ENCODE data around the gene CADM1.

DNA sequence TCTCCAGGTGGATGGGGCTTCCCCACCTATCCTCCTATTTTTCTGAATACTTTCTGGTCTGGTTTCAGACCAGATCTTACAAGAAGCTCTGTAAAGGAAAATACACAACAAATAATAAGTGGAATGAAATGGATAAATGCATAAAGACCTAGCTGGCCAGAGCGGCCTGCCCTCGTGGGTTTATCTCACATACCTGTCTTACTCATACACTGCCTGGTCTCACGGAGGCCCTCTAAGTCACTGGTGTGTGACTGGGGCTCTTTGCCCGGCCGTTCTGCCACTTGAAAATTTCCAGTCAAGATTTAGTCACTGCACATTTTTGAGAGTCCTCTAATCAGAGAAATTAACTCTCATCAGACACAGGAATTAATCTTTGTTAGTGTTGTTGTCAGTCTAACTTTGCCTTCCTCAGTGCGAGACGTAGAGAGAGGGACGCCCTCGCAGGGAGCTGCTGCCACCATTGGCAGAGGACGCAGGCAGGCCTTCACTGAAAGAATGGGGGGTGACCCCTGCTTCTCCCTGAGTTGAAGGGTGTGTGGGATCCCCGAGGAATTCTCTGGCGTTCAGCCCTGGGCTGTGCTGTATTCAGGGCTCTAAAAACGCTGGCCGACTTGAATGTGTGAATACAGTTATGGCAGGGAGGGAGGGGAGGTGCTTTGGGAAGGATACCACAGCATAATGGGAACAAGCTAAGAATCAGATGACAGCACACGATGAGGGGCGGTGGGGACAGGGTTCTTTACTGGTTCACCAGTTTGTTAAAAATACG lies 46.3 kb upstream of the CADM1 start:
- TF ChIP-seq EZH2 (IDR thresholded peaks at IDR 0.05): no peak
- no peak for TF ChIP-seq FOXP2 (optimal IDR thresholded peaks at IDR 0.05; ENCODE audit: control extremely low read depth, extremely low read length, insufficient read depth)

Measured in SK-N-MC (cell line).